GM12872 (cell line): ENCODE results near the gene PCDHA4.
A peak's percentile ranks its signal among the peaks of the same experiment; 100 is the strongest.
"Not testable (repeated sequence)": the region's sequence is repeated elsewhere in the genome, so short reads cannot be mapped to it uniquely, and the experiment has no call there.

Experiments used
- TF ChIP-seq, protein P1 (sequence below): IDR thresholded peaks from 3 replicates; pipeline ENCODE4 v1.5.1; 2011; ENCODE audit warnings: low read depth, mild to moderate bottlenecking, low read length, moderate library complexity; ENCODE audit not compliant: insufficient read depth

PCDHA4 gene

DNA sequence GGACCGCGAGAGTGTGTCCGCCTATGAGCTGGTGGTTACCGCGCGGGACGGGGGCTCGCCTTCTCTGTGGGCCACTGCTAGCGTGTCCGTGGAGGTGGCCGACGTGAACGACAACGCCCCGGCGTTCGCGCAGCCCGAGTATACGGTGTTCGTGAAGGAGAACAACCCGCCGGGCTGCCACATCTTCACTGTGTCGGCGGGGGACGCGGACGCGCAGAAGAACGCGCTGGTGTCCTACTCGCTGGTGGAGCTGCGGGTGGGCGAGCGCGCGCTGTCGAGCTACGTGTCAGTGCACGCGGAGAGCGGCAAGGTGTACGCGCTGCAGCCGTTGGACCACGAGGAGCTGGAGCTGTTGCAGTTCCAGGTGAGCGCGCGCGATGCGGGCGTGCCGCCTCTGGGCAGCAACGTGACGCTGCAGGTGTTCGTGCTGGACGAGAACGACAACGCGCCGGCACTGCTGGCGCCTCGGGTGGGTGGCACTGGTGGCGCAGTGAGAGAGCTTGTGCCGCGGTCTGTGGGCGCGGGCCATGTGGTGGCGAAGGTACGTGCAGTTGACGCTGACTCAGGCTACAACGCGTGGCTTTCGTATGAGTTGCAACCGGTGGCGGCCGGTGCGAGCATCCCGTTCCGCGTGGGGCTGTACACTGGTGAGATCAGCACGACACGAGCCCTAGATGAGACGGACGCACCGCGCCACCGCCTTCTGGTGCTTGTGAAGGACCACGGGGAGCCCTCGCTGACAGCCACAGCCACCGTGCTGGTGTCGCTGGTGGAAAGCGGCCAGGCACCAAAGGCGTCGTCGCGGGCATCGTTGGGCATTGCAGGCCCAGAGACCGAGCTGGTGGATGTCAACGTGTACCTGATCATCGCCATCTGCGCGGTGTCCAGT, 29.0 kb downstream of the PCDHA4 start:
- TF ChIP-seq, protein P1, sequence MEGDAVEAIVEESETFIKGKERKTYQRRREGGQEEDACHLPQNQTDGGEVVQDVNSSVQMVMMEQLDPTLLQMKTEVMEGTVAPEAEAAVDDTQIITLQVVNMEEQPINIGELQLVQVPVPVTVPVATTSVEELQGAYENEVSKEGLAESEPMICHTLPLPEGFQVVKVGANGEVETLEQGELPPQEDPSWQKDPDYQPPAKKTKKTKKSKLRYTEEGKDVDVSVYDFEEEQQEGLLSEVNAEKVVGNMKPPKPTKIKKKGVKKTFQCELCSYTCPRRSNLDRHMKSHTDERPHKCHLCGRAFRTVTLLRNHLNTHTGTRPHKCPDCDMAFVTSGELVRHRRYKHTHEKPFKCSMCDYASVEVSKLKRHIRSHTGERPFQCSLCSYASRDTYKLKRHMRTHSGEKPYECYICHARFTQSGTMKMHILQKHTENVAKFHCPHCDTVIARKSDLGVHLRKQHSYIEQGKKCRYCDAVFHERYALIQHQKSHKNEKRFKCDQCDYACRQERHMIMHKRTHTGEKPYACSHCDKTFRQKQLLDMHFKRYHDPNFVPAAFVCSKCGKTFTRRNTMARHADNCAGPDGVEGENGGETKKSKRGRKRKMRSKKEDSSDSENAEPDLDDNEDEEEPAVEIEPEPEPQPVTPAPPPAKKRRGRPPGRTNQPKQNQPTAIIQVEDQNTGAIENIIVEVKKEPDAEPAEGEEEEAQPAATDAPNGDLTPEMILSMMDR, result no peak

DNA sequence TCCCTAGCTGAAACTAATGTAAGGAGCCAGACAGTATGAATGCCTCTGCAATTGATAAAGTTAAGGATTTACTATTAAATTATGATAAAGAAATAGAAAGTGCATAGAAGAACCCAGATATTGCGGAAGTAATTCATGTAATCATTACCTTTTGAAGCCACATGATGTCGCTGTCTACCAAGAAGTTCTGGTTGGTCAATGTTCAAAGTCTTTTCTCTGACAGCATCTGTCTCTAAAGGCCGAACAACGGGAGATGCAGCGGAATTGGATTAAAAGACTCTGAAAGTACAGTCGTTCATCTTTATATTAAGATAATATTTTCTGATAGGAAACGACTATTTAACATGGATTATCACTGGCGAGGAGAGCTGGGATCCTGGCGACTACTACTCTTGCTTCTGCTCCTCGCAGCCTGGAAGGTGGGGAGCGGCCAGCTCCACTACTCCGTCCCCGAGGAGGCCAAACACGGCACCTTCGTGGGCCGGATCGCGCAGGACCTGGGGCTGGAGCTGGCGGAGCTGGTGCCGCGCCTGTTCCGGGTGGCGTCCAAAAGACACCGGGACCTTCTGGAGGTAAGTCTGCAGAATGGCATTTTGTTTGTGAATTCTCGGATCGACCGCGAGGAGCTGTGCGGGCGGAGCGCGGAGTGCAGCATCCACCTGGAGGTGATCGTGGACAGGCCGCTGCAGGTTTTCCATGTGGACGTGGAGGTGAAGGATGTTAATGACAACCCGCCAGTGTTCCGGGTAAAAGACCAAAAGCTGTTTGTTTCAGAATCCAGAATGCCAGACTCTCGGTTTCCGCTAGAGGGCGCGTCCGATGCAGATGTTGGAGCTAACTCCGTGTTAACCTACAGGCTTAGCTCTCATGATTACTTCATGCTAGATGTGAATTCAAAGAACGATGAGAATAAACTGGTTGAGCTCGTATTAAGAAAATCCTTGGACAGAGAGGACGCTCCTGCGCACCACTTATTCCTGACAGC, 34.4 kb downstream of the PCDHA4 start, which contains the start of gene PCDHA8:
Gene PCDHA8 (plus strand): TSS at position 210 of the 985 bp plus-strand sequence. CDS start 135 bp downstream, at position 345.
- TF ChIP-seq, protein P1, result peak; percentile 25; the same call in 1 of the 3 replicates

DNA sequence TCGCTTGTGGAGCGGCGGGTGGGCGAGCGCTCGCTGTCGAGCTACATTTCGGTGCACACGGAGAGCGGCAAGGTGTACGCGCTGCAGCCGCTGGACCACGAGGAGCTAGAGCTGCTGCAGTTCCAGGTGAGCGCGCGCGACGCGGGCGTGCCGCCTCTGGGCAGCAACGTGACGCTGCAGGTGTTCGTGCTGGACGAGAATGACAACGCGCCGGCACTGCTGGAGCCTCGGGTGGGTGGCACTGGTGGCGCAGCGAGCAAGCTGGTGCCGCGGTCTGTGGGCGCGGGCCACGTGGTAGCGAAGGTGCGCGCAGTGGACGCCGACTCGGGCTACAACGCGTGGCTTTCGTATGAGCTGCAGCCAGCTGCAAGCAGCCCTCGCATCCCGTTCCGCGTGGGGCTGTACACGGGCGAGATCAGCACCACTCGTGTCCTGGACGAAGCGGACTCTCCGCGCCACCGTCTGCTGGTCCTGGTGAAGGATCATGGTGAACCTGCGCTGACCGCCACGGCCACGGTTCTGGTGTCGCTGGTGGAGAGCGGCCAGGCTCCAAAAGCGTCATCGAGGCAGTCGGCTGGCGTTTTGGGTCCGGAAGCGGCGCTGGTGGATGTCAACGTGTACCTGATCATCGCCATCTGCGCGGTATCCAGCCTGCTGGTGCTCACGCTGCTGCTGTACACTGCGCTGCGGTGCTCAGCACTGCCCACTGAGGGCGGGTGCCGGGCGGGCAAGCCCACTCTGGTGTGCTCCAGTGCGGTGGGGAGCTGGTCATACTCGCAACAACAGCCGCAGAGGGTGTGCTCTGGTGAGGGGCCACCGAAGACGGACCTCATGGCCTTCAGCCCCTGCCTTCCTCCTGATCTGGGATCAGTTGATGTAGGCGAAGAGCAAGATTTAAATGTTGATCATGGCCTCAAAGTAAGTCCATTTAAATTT, 36.2 kb downstream of the PCDHA4 start:
- TF ChIP-seq, protein P1, result no peak

DNA sequence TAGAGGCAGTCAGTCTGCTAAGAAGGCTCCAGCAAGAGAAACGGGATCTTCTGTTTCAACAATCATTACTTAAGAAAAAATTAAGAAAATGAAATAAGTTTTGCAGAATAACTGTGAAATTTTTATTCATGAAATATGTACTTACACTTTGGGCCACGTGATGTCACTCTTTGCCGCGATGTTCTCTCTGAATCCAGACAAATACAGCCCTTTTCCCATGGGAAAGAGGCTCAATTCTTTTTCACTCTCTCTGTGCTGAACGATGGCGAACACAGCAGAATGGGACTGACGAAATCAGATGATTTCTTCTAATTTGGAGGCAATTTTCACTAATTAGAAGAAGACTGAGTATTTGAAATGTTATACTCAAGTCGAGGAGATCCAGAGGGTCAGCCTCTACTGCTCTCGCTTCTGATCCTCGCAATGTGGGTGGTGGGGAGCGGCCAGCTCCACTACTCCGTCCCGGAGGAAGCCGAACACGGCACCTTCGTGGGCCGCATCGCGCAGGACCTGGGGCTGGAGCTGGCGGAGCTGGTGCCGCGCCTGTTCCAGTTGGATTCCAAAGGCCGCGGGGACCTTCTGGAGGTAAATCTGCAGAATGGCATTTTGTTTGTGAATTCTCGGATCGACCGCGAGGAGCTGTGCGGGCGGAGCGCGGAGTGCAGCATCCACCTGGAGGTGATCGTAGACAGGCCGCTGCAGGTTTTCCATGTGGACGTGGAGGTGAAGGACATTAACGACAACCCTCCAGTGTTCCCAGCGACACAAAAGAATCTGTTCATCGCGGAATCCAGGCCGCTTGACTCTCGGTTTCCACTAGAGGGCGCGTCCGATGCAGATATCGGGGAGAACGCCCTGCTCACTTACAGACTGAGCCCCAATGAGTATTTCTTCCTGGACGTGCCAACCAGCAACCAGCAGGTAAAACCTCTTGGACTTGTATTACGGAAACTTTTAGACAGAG, 41.6 kb downstream of the PCDHA4 start, which contains the start of gene PCDHA9:
Gene PCDHA9 (plus strand): TSS at position 244 of the 964 bp plus-strand sequence. CDS start 114 bp downstream, at position 358.
- TF ChIP-seq, protein P1, result not testable (repeated sequence)

DNA sequence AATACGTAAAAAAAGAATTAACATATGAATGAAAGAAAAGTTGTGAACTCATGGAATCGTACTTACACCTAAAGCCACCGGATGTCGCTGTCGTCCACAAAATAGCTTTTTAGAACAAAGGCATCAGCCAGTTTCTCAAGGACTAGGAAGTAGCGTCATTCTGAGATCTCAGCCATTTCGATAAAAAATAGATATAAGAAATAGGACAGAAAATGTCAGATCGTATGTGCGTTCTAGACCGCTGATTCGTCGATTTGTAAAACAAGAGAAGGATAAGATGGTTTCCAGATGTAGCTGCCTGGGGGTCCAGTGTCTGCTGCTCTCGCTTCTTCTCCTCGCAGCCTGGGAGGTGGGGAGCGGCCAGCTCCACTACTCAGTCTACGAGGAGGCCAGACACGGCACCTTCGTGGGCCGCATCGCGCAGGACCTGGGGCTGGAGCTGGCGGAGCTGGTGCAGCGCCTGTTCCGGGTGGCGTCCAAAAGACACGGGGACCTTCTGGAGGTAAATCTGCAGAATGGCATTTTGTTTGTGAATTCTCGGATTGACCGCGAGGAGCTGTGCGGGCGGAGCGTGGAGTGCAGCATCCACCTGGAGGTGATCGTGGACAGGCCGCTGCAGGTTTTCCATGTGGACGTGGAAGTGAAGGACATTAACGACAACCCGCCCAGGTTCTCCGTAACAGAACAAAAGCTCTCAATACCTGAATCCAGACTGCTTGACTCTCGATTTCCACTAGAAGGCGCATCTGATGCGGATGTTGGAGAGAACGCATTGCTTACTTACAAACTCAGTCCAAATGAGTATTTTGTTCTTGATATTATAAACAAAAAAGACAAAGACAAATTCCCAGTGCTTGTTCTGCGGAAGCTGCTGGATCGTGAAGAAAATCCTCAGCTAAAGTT, 49.2 kb downstream of the PCDHA4 start, which contains the start of gene PCDHA10:
Gene PCDHA10 (plus strand): TSS at position 126 of the 903 bp plus-strand sequence. CDS start 152 bp downstream, at position 278.
- TF ChIP-seq, protein P1, result no peak
